B cell (primary cell): ENCODE measurements around the gene KRTAP12-4. TPM values are rescaled to one million over a fixed set of nuclear protein-coding genes. Genes with fewer than 3 reads are reported as not detected.

Experiments used
- ATAC-seq: fragments of 200-7000 bp; cut with Tn5 transposase; one replicate; pipeline ENCODE4 v1.10.0; 2021; ENCODE audit warnings: low read depth, mild to moderate bottlenecking, moderate number of reproducible peaks, moderate library complexity
- CTCF ChIA-PET: fragments of 350-600 bp; sonication (Branson Sonifier 250); formaldehyde crosslinking; loops from one replicate; lab custom pipeline; 2021; ENCODE audit warnings: antibody characterized with exemption, inconsistent platforms; lab: Charles Lee
- POLR2A ChIA-PET: fragments of 350-600 bp; sonication (Branson Sonifier 250); formaldehyde crosslinking; loops from one replicate; lab custom pipeline; 2021; ENCODE audit warnings: antibody characterized with exemption; lab: Charles Lee
- DNase-seq: peaks from one replicate; pipeline ENCODE4 v3.0.0; 2013
- H2AFZ ChIP-seq: 2 replicates; pipeline ENCODE4 v1.6.1; 2012; ENCODE audit warnings: mild to moderate bottlenecking, low read depth, low read length; ENCODE audit not compliant: insufficient read depth, poor library complexity, severe bottlenecking
- H3K27ac ChIP-seq, 2 donors: 1 replicate in 1 of 2; 2 replicates in 1 of 2; pipeline ENCODE4 v1.5.1; 2012 to 2013; ENCODE audit warnings: low read length in 2 of 2, mild to moderate bottlenecking in 2 of 2, moderate library complexity in 1 of 2
- H3K27me3 ChIP-seq, 4 experiments: fragments of 200-600 bp in 1 of 4; sonication (generic) in 1 of 4; replicated peaks in 1 of 4; 1 replicate in 2 of 4; 2 replicates in 2 of 4; pipeline versions ENCODE4 v1.6.1 to v1.7.0; 2013 to 2016; ENCODE audit warnings: low read length in 3 of 4, mild to moderate bottlenecking in 2 of 4, mixed read lengths in 1 of 4, moderate library complexity in 1 of 4; ENCODE audit not compliant: insufficient read depth in 4 of 4, control insufficient read depth in 3 of 4; ENCODE audit errors: control extremely low read depth in 1 of 4
- H3K36me3 ChIP-seq, 2 experiments: replicated peaks in 1 of 2; 1 replicate in 1 of 2; 2 replicates in 1 of 2; pipeline versions ENCODE4 v1.6.1 to v1.7.1; 2013; ENCODE audit warnings: low read length in 1 of 2; ENCODE audit not compliant: insufficient read depth in 2 of 2, control insufficient read depth in 1 of 2; ENCODE audit errors: control extremely low read depth in 1 of 2, extremely low read depth in 1 of 2
- H3K4me1 ChIP-seq, 2 donors: fragments of 200-600 bp in 1 of 2; sonication (generic) in 1 of 2; 1 replicate in 1 of 2; 2 replicates in 1 of 2; pipeline versions ENCODE4 v1.5.1 to v1.6.1; 2013 to 2017; ENCODE audit warnings: low read length in 2 of 2; ENCODE audit not compliant: control insufficient read depth in 2 of 2, insufficient read depth in 2 of 2
- H3K4me2 ChIP-seq: replicated peaks from 2 replicates; pipeline ENCODE3; 2012; ENCODE audit warnings: mild to moderate bottlenecking, low read depth, low read length; ENCODE audit not compliant: poor library complexity, severe bottlenecking
- H3K4me3 ChIP-seq, 5 experiments: fragments of 200-600 bp in 1 of 5; sonication (generic) in 1 of 5; 1 replicate in 3 of 5; 2 replicates in 2 of 5; pipeline versions ENCODE4 v1.5.1 to v1.7.0; 2011 to 2016; ENCODE audit warnings: low read length in 4 of 5, mild to moderate bottlenecking in 4 of 5, low read depth in 2 of 5, control low read depth in 1 of 5, moderate library complexity in 1 of 5; ENCODE audit not compliant: insufficient read depth in 1 of 5; ENCODE audit errors: control extremely low read depth in 1 of 5, extremely low read depth in 1 of 5
- H3K79me2 ChIP-seq: fragments of 200-600 bp; sonication (generic); one replicate; pipeline ENCODE4 v1.6.0; 2016; ENCODE audit warnings: low read length; ENCODE audit not compliant: control insufficient read depth, insufficient read depth
- H3K9ac ChIP-seq: fragments of 200-600 bp; sonication (generic); 2 replicates; pipeline ENCODE4 v1.6.1; 2017; ENCODE audit warnings: mild to moderate bottlenecking, low read length, moderate library complexity
- H3K9me3 ChIP-seq, 3 donors: one replicate each; pipeline versions ENCODE4 v1.6.1 to v1.7.1; 2013; ENCODE audit warnings: low read length in 2 of 3; ENCODE audit not compliant: control insufficient read depth in 2 of 3, insufficient read depth in 1 of 3; ENCODE audit errors: control extremely low read depth in 1 of 3
- H4K20me1 ChIP-seq: 2 replicates; pipeline ENCODE4 v1.6.0; 2012; ENCODE audit warnings: mild to moderate bottlenecking, low read length; ENCODE audit not compliant: insufficient read depth, control insufficient read depth, poor library complexity, severe bottlenecking
- H3K27ac Mint-ChIP-seq: one replicate; pipeline ENCODE4 v1.8.0; 2021; ENCODE audit warnings: mixed read lengths
- H3K27me3 Mint-ChIP-seq: one replicate; pipeline ENCODE4 v1.8.0; 2021; ENCODE audit warnings: mixed read lengths
- H3K4me1 Mint-ChIP-seq: one replicate; pipeline ENCODE4 v1.8.0; 2021; ENCODE audit warnings: mixed read lengths
- H3K4me3 Mint-ChIP-seq: one replicate; pipeline ENCODE4 v1.8.0; 2021; ENCODE audit warnings: mixed read lengths
- H3K9me3 Mint-ChIP-seq: one replicate; pipeline ENCODE4 v1.8.0; 2022; ENCODE audit warnings: mixed read lengths; ENCODE audit not compliant: insufficient read depth
- EZH2 ChIP-seq: IDR thresholded peaks from 2 replicates; pipeline ENCODE4 v1.6.1; 2012; ENCODE audit warnings: borderline replicate concordance, low read depth, mild to moderate bottlenecking, moderate library complexity, low read length; ENCODE audit not compliant: insufficient read depth, poor library complexity, severe bottlenecking
- WGBS: methylation state at CpG from one replicate; pipeline ENCODE4 v1.1.5; 2013; ENCODE audit warnings: missing lambda C conversion rate; ENCODE audit not compliant: insufficient coverage; 5-methylcytosine and 5-hydroxymethylcytosine counted together
- intact Hi-C: fragments of 100-400 bp; cut with micrococcal nuclease; formaldehyde crosslinking; loops from one replicate; pipeline ENCODE4 v1.10.0; 2022
- polyA plus RNA-seq: library from polyadenylated mRNA; depleted of rRNA; stranded (reverse); fragments of >200 nt; gene quantifications from 2 replicates; pipeline ENCODE4 v1.2.3, GENCODE V29; 2012
- total RNA-seq, 2 donors: library from RNA; stranded (reverse); fragments of 120-200 nt in 1 of 2; gene quantifications; 1 replicate in 1 of 2; 2 replicates in 1 of 2; pipeline versions ENCODE4 v1.2.3 to v1.2.4, GENCODE V29; 2013 to 2022
- TF ChIP-seq, protein P1 (sequence below): fragments of 200-600 bp; IDR thresholded peaks from one replicate; pipeline ENCODE4 v1.8.0; 2022; ENCODE audit warnings: antibody characterized with exemption, mild to moderate bottlenecking

Gene KRTAP12-4
- total and polyA plus RNA-seq, 2 donors (not counting 1 experiment from before 2014, with no cell fraction given): not detected

DNA sequence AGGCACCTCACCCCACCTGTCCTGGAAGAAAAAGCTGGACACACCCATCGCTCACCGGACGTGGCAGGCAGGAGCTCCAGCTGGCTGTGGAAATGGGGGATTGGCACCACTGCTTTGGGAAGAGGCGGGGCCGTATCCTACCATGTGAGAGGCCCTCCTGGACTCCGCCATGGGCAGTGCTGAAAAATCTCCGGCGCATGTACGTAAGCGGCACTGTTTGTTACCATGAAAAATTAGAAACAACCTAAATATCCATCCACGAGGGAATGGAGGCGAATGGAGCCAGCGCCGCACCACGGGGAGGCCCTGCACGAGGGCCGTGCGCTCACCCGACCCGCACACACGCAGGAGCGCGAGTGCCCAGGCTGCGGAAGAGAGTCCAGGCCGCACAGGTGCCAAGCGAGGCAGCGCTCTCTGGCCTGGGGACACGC is 39.5 kb downstream of the KRTAP12-4 start:
- peaks cover 0 to 3% (median 1%) of the 10 kb centered on the region in 4 experiments for H3K27me3 ChIP-seq
- H2AFZ ChIP-seq: no peak overlapping the region
- intact Hi-C loops: no loop called here
- ChIA-PET POLR2A (no interaction called here), CTCF (interaction anchor here (0.6 kb wide), 1 partner anchor 480 kb away, joined by 3 read pairs; no protein-coding TSS in a partner anchor)
- Mint-ChIP-seq H3K27me3 (peaks cover 4% of the 10 kb centered on the region), H3K27ac (no peak overlapping the region), H3K9me3 (peaks cover 12% of the 10 kb centered on the region), H3K4me1 (peaks cover 14% of the 10 kb centered on the region), H3K4me3 (no peak overlapping the region)
- no peak overlapping the region for H3K27ac ChIP-seq
- peaks cover 0 to 44% (median 16%) of the 10 kb centered on the region in 3 donors for H3K9me3 ChIP-seq
- no peaks in the 10 kb centered on the region for H3K79me2 ChIP-seq
- no peak for ATAC-seq
- TF ChIP-seq EZH2: no peak
- TF ChIP-seq, protein P1, sequence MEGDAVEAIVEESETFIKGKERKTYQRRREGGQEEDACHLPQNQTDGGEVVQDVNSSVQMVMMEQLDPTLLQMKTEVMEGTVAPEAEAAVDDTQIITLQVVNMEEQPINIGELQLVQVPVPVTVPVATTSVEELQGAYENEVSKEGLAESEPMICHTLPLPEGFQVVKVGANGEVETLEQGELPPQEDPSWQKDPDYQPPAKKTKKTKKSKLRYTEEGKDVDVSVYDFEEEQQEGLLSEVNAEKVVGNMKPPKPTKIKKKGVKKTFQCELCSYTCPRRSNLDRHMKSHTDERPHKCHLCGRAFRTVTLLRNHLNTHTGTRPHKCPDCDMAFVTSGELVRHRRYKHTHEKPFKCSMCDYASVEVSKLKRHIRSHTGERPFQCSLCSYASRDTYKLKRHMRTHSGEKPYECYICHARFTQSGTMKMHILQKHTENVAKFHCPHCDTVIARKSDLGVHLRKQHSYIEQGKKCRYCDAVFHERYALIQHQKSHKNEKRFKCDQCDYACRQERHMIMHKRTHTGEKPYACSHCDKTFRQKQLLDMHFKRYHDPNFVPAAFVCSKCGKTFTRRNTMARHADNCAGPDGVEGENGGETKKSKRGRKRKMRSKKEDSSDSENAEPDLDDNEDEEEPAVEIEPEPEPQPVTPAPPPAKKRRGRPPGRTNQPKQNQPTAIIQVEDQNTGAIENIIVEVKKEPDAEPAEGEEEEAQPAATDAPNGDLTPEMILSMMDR: no peak
- H3K36me3 ChIP-seq: no peaks in the 10 kb centered on the region
- H3K4me3 ChIP-seq: no peak overlapping the region
- H3K4me1 ChIP-seq: peaks cover 11 to 13% of the 10 kb centered on the region in 2 donors
- H3K4me2 ChIP-seq: no peak overlapping the region
- H4K20me1 ChIP-seq: no peaks in the 10 kb centered on the region
- no peak overlapping the region for H3K9ac ChIP-seq
- no peak for DNase-seq
- WGBS: 90% methylated on average over 21 of the region's 28 CpGs

DNA sequence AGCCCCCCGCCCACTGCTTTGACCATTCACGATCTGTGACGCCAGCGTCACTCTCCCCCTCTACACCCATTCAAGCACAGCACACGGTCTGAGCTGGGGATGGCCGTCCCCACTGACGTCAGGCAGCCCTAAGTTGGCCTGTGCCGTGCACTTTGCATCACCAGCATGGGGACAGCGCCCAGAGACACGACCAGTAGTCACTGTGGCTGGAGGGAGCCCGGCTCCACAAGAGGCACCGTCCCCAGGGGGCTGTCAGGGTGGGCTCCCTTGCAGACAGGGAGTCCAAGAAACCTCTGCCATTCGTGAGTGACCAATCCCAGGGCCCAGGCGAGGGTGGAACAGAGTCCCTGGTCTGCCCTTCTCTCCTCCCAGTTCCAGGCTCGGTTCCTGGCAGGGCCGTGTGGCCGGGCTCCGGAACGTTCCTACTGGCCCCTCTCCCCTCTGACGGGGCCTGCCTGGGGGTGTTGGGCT is 40.3 kb downstream of the KRTAP12-4 start:
- peaks cover 4% of the 10 kb centered on the region for H3K27me3 Mint-ChIP-seq
- H3K4me3 ChIP-seq: no peak overlapping the region
- H3K36me3 ChIP-seq: no peaks in the 10 kb centered on the region
- no peak overlapping the region for H3K27ac ChIP-seq
- POLR2A ChIA-PET: no interaction called here
- H3K9ac ChIP-seq: no peak overlapping the region
- intact Hi-C loops: no loop called here
- no peak overlapping the region for H2AFZ ChIP-seq
- peaks cover 10 to 11% of the 10 kb centered on the region in 2 donors for H3K4me1 ChIP-seq
- 79% methylated on average over 14 of the region's 20 CpGs for WGBS
- peaks cover 0 to 3% (median 1%) of the 10 kb centered on the region in 4 experiments for H3K27me3 ChIP-seq
- DNase-seq (no peak), ATAC-seq (no peak)
- peaks cover 12% of the 10 kb centered on the region for H3K4me1 Mint-ChIP-seq
- no peaks in the 10 kb centered on the region for H4K20me1 ChIP-seq
- H3K79me2 ChIP-seq: no peaks in the 10 kb centered on the region
- no peak overlapping the region for H3K4me3 Mint-ChIP-seq
- H3K9me3 ChIP-seq: peaks cover 2 to 45% (median 22%) of the 10 kb centered on the region in 3 donors
- H3K4me2 ChIP-seq: no peak overlapping the region
- CTCF ChIA-PET: no interaction called here
- no peak overlapping the region for H3K27ac Mint-ChIP-seq
- peaks cover 13% of the 10 kb centered on the region for H3K9me3 Mint-ChIP-seq
- TF ChIP-seq, protein P1: no peak
- TF ChIP-seq EZH2: no peak
